ENCODE measurements around the gene PGBD1. TPM values are rescaled to one million over a fixed set of nuclear protein-coding genes. Genes with fewer than 3 reads are reported as not detected.

Gene PGBD1
- 10 to 100 TPM; 11.8 to 14.1 (median 13.4) TPM for polyA plus RNA-seq (ENCODE audit: insufficient read depth in 1 of 5, insufficient read length in 5 of 5, low replicate concordance in 1 of 5)
- long read RNA-seq, donor 1, partial matches to known transcripts = 0 of 2 reads
- long read RNA-seq, donor 1, other reads (novel, unspliced or antisense) = 0 of 2 reads
- long read RNA-seq, donor 2, partial matches to known transcripts = 0 of 1 reads
- long read RNA-seq, donor 2, other reads (novel, unspliced or antisense) = 0 of 1 reads
- long read RNA-seq, donor 3 = 0 reads
- long read RNA-seq, donor 4 = 0 reads
- long read RNA-seq, donor 5, partial matches to known transcripts = 10 of 10 reads
- long read RNA-seq, donor 5, other reads (novel, unspliced or antisense) = 0 of 10 reads
- long read RNA-seq, donor 6 = 0 reads
- long read RNA-seq, donor 7, partial matches to known transcripts = 0 of 8 reads
- long read RNA-seq, donor 7, other reads (novel, unspliced or antisense) = 7 of 8 reads
- long read RNA-seq, donor 8 = 0 reads

- DNase-seq = peak; percentile 60 to 62
These were observed at the start of gene PGBD1 for GRCh38 chr6:28281288-28282064. PGBD1 (plus strand) TSS chr6:28281572; CDS start chr6:28283814, 2,242 bp downstream.

GRCh38 chr6:28232785-28233184 lies 48.6 kb upstream of the PGBD1 start:
- no peak for DNase-seq

- DNase-seq = no peak
These were observed 45.4 kb upstream of the PGBD1 start for GRCh38 chr6:28235912-28236452.

- DNase-seq = no peak
These were observed 41.7 kb upstream of the PGBD1 start for GRCh38 chr6:28239636-28240035.

- no peak for DNase-seq
These were observed 40.9 kb upstream of the PGBD1 start for GRCh38 chr6:28240471-28240870.

GRCh38 chr6:28243946-28244345 lies 37.4 kb upstream of the PGBD1 start:
- DNase-seq = no peak

- no peak for DNase-seq
These were observed 36.0 kb upstream of the PGBD1 start for GRCh38 chr6:28245206-28245941.

GRCh38 chr6:28248916-28249315 lies 32.5 kb upstream of the PGBD1 start:
- DNase-seq = no peak

- no peak for DNase-seq
These were observed 30.6 kb upstream of the PGBD1 start for GRCh38 chr6:28250747-28251146.

- no peak for DNase-seq
These were observed 29.7 kb upstream of the PGBD1 start for GRCh38 chr6:28251661-28252008.

- DNase-seq = peak; percentile 83 to 86
These were observed 29.1 kb upstream of the PGBD1 start, which contains the start of gene ZKSCAN4 for GRCh38 chr6:28252009-28252975. ZKSCAN4 (minus strand) TSS chr6:28252269; CDS start chr6:28251980, 289 bp downstream.

- no peak for DNase-seq
These were observed 27.3 kb upstream of the PGBD1 start for GRCh38 chr6:28254121-28254519.

GRCh38 chr6:28257042-28257441 lies 24.3 kb upstream of the PGBD1 start:
- no peak for DNase-seq

GRCh38 chr6:28258877-28259777 lies 22.2 kb upstream of the PGBD1 start, which contains the start of gene NKAPL:
NKAPL (plus strand) TSS chr6:28259297; CDS start chr6:28259372, 75 bp downstream.
- peak; percentile 35 to 46 for DNase-seq

GRCh38 chr6:28263922-28264321 lies 17.4 kb upstream of the PGBD1 start:
- no peak for DNase-seq

- no peak for DNase-seq
These were observed 16.5 kb upstream of the PGBD1 start for GRCh38 chr6:28264834-28265401.

- DNase-seq = no peak
These were observed 14.8 kb upstream of the PGBD1 start for GRCh38 chr6:28266563-28266961.

GRCh38 chr6:28266962-28267694 lies 14.2 kb upstream of the PGBD1 start, which contains the start of gene ZSCAN26:
ZSCAN26 (plus strand) TSS chr6:28267143; CDS start chr6:28271920, 4,777 bp downstream.
- peak; percentile 91 to 92 for DNase-seq

All from right lung (tissue), 10 donors.